ENCODE data around the gene PPP6R3. TPM values are rescaled to one million over a fixed set of nuclear protein-coding genes. Genes with fewer than 3 reads are reported as not detected.

PPP6R3 gene
- total and polyA plus RNA-seq, 10 of the 15 experiments (the other 5 are each of a cell fraction or from before 2014, with no cell fraction given) = 12.4 to 123 (median 74.1) TPM

GRCh38 chr11:68535098-68535497 is 74.5 kb downstream of the PPP6R3 start:
- ChIA-PET SMC1A (ENCODE audit: uncharacterized antibody, unreplicated experiment) (interaction anchor here (0.9 to 2.5 kb wide), 3 partner anchors 9 to 16 kb away, joined by 3 to 7 read pairs (median 5); no protein-coding TSS in a partner anchor), CTCF (interaction anchor here (0.6 to 1.4 kb wide), 4 partner anchors 43 to 263 kb away, joined by 3 read pairs; no protein-coding TSS in a partner anchor), POLR2A (interaction anchor here (0.7 kb wide), 2 partner anchors 26 to 368 kb away, joined by 4 to 5 read pairs; partner anchors contain the start of genes IGHMBP2 and MRPL21), RAD21 (ENCODE audit: unreplicated experiment) (no interaction called here)
- H3K4me3 ChIP-seq = no peak overlapping the region
- H2AFZ ChIP-seq (ENCODE audit: control insufficient read depth, low read depth, low read length) = no peak overlapping the region
- H3K4me1 ChIP-seq (ENCODE audit: control insufficient read depth, insufficient read depth, low read length) = no peaks in the 10 kb centered on the region
- BruUV-seq (replicated peaks) = no TSS peak
- no peak overlapping the region for H3K4me2 ChIP-seq (ENCODE audit: control insufficient read depth, insufficient read depth)
- H3K27me3 ChIP-seq (replicated peaks in 1 of 2; ENCODE audit: control insufficient read depth in 2 of 2, insufficient read depth in 2 of 2, low read length in 1 of 2) = no peaks in the 10 kb centered on the region
- no peak for ATAC-seq
- in situ Hi-C loops (cut with MboI) = no loop called here
- DNase-seq (ENCODE audit: low read depth, low spot score) = no peak
- 97% methylated on average over 8 of the region's 8 CpGs for WGBS (ENCODE audit: insufficient coverage, insufficient replicate concordance, low lambda C conversion rate, missing lambda C conversion rate)
- H4K20me1 ChIP-seq (ENCODE audit: control insufficient read depth, insufficient read depth) = no peaks in the 10 kb centered on the region
- no peaks in the 10 kb centered on the region for H3K9me3 ChIP-seq (replicated peaks; ENCODE audit: control insufficient read depth, insufficient read depth, low read length)
- peaks cover 21% of the 10 kb centered on the region for H3K79me2 ChIP-seq (ENCODE audit: control insufficient read depth, insufficient read depth, low read length)
- intact Hi-C loops (cut with micrococcal nuclease; ENCODE audit: unreplicated experiment) = no loop called here
- no peak for FAIRE-seq
- no peak overlapping the region for H3K27ac ChIP-seq (ENCODE audit: control insufficient read depth, insufficient read depth)
- no peak overlapping the region for H3K9ac ChIP-seq (ENCODE audit: control insufficient read depth, insufficient read depth, low read length)
- TF ChIP-seq, protein P1, sequence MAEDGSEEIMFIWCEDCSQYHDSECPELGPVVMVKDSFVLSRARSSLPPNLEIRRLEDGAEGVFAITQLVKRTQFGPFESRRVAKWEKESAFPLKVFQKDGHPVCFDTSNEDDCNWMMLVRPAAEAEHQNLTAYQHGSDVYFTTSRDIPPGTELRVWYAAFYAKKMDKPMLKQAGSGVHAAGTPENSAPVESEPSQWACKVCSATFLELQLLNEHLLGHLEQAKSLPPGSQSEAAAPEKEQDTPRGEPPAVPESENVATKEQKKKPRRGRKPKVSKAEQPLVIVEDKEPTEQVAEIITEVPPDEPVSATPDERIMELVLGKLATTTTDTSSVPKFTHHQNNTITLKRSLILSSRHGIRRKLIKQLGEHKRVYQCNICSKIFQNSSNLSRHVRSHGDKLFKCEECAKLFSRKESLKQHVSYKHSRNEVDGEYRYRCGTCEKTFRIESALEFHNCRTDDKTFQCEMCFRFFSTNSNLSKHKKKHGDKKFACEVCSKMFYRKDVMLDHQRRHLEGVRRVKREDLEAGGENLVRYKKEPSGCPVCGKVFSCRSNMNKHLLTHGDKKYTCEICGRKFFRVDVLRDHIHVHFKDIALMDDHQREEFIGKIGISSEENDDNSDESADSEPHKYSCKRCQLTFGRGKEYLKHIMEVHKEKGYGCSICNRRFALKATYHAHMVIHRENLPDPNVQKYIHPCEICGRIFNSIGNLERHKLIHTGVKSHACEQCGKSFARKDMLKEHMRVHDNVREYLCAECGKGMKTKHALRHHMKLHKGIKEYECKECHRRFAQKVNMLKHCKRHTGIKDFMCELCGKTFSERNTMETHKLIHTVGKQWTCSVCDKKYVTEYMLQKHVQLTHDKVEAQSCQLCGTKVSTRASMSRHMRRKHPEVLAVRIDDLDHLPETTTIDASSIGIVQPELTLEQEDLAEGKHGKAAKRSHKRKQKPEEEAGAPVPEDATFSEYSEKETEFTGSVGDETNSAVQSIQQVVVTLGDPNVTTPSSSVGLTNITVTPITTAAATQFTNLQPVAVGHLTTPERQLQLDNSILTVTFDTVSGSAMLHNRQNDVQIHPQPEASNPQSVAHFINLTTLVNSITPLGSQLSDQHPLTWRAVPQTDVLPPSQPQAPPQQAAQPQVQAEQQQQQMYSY (CRISPR knock-in tag; IDR thresholded peaks at IDR 0.05) = no peak
- TF ChIP-seq RAD51 (IDR thresholded peaks at IDR 0.05) (no peak), EP300 (IDR thresholded peaks at IDR 0.05; ENCODE audit: borderline replicate concordance in 1 of 2, control insufficient read depth in 1 of 2, low read depth in 2 of 2, low read length in 2 of 2) (no peak), ZNF274 (IDR thresholded peaks at IDR 0.05; ENCODE audit: insufficient read depth, insufficient read length) (no peak), TBL1XR1 (IDR thresholded peaks at IDR 0.05; ENCODE audit: low read depth, low read length) (no peak)
- peaks cover 12 to 13% of the 10 kb centered on the region in 2 experiments for H3K36me3 ChIP-seq (ENCODE audit: control insufficient read depth in 2 of 2, insufficient read depth in 2 of 2, low read length in 1 of 2)
